Hypothalamus (tissue), 51 donors: ENCODE measurements around the gene ALPL.
A peak's percentile ranks its signal among the peaks of the same experiment; 100 is the strongest.

Source experiments
- DNase-seq, 51 donors: peaks; one replicate each; lab custom pipeline; 2025; lab: John Stamatoyannopoulos, UW

The ALPL gene

GRCh38 chr1:21594935-21595897, 86.0 kb downstream of the ALPL start:
- peak in 22 of 51 donors; percentile 2 to 57 (median 24) for DNase-seq

DNA sequence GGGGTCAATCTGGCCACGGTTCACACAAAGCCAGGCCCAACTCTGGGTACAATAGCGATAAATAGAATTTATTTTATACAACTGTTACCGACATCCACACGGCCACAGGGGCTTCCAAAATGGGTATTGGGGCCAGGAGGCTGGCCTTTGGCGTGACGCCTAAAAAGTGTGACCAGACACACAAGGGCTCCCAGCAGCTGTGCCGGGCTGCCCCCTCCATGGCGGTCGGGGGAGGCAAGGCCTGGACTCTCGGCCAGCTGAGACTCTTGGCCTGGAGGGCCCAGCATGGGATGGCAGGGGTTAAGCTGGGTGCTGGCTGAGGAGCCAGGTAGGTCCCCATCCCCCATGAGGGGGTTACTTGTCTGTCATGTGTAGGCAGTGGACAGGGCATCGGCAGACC, 87.0 kb downstream of the ALPL start:
- DNase-seq, result no peak

DNA sequence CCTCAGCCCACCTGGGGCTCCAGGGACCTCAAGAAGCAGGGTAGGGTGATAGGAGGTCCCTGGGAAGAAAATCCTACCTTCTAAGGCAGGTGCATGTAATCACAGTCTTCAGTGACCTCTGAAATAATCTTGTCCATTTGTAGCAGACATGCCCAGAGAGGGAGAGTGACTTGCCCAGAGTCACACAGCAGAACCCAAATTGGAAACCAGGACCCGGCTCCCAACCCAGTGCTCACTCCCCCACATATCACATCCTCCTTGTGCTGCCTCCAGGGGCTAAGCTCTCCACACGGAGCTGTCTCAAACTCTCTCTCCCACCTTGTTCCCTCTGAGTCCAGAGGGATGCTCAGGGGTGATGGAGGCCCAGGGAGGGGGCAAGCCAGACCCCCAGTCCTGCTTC, 87.4 kb downstream of the ALPL start:
- DNase-seq, result no peak

GRCh38 chr1:21597753-21598152, 88.5 kb downstream of the ALPL start:
- DNase-seq, result no peak

DNA sequence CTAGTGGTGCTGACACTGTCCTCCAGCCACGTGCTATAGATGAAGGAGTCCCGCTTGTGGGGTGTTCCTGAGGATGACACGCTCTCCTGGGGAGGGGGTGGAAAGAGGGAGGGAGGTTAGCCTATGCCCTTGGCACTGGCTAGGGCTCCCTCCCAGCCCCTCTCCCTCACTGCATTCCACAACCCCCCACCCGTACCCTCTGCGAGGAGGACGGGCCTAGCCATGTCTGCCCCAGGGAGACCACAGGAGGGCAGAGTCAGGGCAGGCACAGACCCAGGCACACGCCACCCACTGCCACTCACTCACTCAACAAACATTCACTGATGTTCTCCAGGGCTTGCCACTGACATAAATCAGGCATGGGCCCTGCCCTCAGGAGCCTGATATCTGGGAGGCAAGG, 89.2 kb downstream of the ALPL start:
- no peak for DNase-seq

DNA sequence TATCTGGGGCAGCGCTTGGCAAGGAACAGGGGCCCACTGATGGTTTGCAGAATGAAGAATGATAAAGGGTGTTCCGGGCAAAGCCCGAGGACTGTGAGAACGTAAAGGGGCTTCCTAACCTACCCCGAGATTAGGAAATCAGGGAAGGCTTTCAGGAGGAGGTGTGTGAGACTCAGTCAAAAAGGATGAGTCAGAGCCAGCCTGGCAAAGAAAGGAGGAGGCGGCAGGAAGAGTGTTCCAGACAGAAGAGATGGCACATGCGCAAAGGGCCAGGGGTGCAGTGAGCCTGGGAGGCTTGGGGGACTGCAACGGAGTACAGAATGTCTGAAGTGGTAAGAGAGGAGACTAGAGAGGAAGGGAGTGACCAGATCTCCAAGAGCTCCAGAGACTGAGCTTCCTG, 89.7 kb downstream of the ALPL start:
- DNase-seq, result no peak

- DNase-seq, result no peak
These were observed 90.2 kb downstream of the ALPL start for GRCh38 chr1:21599402-21599801.

DNA sequence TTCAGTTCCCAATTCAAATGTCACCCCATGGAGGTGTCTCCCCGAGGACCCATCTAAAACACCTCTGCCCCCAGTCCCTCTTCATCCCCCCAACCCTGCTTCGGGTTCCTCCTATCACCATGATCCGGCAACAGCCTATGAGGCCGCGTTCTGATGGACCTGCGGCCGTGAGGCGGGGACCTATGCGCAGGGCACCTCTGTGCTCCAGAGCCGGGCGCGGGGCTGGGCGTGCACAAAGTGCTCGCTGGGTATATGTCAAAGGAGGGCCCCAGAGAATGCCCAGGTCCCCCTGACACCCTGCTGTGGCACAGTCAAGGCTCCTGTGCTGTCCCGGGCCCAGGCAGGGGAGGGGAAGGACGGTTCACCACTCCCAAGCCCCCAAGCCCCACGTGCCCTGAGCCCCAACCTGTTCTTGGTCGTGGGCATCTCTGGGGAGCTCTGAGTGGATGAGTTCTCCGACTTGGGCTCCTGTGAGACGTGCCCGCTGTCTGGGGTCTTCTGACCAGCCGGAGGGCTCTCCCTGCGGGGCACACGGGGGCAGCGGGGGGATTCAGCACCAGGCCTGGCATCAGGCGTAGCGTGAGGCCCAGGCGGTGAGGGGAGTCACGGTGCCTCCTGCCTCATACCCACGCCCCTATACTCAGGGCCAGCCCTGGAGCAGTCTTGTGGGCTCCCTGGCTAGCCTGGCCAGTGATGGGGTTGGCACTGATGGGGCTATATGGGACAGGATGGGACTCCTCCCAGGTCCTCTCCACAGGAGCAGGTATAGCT, 92.2 kb downstream of the ALPL start:
- DNase-seq, result no peak

- no peak for DNase-seq
These were observed 94.2 kb downstream of the ALPL start for GRCh38 chr1:21603177-21604138.

DNA sequence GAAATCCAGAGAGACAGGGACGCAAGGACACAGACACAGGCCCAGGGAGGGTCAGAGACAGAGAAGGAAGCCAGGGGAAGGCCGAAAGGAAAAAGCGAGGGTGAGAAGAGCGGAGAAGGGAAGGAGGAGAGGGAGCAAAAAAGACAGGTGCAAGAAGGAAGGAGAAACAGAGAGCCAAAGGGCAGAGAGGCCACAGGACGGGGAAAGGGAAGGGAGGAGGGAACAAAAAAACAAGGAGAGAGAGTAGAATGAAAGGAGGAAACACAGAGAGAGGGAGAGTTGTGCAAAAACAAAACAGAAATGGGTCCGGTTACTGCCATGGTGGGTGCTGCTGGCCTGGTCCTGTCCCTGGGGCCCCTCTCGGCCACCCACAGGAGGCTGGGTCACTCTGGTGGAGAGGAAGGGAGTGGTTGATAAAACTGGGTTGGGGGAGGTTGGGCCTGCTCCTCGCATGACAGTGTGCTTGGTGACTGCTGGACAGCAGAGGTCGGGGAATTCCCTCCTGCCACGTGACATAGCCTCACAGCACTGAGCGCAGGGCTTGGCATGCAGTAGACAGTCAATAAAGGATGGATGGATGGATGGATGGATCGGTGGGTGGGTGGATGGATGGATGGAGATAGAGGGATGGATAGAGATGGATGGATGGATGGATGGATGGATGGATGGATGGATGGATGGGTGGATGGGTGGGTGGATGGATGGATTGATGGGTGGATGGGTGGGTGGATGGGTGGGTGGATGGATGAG, 95.2 kb downstream of the ALPL start:
- no peak for DNase-seq

- no peak for DNase-seq
These were observed 95.9 kb downstream of the ALPL start for GRCh38 chr1:21605012-21605715.

DNA sequence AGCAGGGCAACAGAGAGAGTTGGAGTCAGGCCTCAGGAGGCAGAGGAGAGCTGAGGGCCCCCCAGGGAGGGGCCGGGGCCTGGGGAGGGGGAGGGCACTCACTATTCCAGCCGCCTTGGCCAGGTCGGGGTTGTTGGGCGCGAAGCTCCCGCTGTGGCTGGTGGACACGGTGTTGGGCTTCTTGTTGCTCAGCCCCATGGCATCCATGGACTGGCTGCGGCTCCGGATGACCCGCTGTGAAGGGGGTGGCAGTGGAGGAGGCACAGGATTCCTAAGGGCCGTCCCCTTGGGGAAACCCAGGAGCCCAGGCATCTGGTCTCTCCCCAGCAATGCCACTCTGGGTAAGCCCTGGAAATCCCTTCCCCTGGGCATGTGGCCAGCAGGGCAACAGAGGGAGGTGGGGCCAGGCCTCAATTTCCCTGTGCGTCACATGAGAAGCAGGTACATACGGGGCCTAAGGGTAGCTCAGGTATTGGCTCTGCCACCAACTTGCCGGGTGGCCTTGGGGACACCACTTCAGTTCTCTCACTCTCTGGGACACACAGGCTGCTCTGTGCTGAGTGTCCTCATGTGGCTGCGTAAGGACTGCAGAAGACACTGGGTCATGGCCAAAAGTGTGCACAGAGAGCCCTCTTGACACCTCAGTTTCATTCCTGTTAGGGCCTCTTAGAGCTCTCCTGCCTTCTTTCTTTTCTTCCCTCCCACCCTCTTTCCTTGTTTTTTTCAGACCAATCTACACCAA, 96.9 kb downstream of the ALPL start:
- no peak for DNase-seq

GRCh38 chr1:21607549-21608529, 98.6 kb downstream of the ALPL start:
- DNase-seq, result peak in 5 of 51 donors; percentile 15 to 55 (median 23)

DNA sequence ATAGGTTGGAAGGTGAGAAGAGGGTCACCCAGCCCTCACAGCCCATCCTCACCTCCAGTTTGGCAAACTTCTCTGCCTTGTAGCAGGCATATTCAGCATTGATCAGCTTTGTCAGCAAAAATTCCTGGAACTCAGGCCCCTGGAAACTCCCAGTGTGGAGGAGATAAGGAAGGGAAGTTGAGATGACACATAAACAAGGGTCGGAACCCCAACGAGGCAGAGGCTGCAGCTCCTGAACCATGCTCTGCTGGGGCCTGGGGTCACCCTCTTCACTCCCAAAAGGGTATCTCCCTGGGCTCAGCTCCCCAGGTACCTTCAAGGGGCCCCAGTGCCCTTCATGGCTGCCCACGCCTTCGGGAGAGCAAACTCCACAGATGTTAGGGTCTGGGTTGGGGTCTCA, 99.6 kb downstream of the ALPL start:
- DNase-seq, result no peak

DNA sequence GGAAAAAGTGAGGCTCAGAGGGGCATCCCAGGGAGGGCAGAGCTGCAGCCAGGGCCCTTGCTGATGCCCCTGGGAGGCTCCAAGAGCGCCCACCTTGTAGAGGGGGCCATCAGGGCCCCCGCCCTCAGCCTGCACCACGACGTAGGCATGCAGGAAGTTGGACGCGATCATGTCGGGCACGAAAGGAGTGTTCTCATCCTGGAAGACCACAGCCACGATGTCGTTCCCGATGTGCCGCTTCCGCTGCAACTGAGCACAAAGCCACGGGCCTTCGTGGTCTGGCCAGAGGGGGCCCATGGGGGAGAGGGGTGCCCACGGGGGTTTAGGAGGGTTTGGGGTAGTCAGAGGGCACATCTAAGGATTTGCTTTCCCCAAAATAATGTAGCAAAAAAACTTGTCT, 100.8 kb downstream of the ALPL start:
- no peak for DNase-seq

DNA sequence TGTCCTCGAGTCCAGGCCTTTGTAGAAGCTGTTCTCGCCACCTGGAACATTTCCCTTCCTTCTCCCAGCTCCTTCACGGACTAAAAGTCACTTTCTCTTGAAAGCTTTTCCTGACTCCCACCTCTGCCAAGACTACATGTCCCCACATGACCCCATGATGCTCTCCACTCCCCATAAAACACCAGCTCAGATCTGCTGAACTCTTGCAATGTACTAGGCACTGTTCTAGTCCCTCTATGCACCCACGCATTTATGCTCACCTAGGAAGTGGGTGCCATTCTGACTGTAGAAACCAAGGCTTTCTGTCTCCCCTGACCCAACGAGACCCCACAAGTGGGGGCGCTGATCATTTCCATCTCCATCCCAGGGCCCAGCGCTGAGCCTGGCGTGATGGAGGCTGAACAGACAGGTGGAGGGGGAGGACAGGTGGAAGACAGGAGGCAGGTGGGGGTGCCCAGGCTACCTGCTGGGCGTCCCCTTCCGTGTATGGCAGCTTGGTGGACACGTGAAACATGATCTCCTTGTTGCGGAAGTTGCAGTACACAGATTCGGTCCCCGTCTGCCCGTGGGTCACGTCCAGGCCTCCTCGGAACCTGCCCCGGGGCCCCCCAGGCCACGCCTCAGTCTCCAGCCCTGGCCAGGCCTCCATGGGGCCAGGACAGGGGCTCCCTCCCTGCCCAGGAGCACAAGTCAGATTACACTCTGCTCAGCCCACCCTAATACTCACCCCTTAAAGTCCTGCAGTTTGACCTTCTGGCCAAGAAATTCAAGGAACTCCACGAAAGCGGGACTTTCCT, 102.0 kb downstream of the ALPL start:
- no peak for DNase-seq
